Right lobe of liver (tissue), 4 donors: ENCODE data around the gene ELN.

ENCODE experiments used
- CTCF ChIP-seq, 4 donors: fragments of 200-600 bp in 3 of 4; fragments of 450-650 bp in 1 of 4; IDR thresholded peaks; one replicate each; pipeline versions ENCODE4 v1.5.1 to v1.8.0; 2016 to 2022; ENCODE audit warnings: antibody characterized with exemption in 4 of 4, mild to moderate bottlenecking in 2 of 4
- POLR2A ChIP-seq: fragments of 450-650 bp; IDR thresholded peaks from one replicate; pipeline ENCODE4 v1.6.1; 2017; ENCODE audit warnings: antibody characterized with exemption, mild to moderate bottlenecking
- donor health status: DM: no; HTN: no; CAD: no.
- donor health status: DM: no; HTN: no; CAD: no.
- donor health status: DM: no; HTN: yes; CAD: no.

- TF ChIP-seq CTCF (IDR thresholded peaks at IDR 0.05): no peak
- no peak for TF ChIP-seq POLR2A
Measured at GRCh38 chr7:74029991-74030415, 2.0 kb downstream of the ELN start.
